Neural cell (in vitro differentiated cells): ENCODE data around the gene FAF1. TPM values are rescaled to one million over a fixed set of nuclear protein-coding genes. Genes with fewer than 3 reads are reported as not detected.

ENCODE experiments used
- H2AFZ ChIP-seq: fragments of 200-600, 300-800 bp; sonication (generic), shearing (Covaris generic); 2 replicates; pipeline ENCODE4 v1.6.0; 2014; ENCODE audit warnings: low read depth, mild to moderate bottlenecking, antibody characterized with exemption, low read length, moderate library complexity
- H3F3A ChIP-seq: fragments of 200-600 bp; shearing (Covaris generic); 2 replicates; pipeline ENCODE4 v1.6.1; 2016; ENCODE audit warnings: mild to moderate bottlenecking, moderate library complexity, mixed read lengths, antibody characterized with exemption, low read length; ENCODE audit not compliant: insufficient read depth, poor library complexity, severe bottlenecking
- H3K27ac ChIP-seq: fragments of 200-600, 300-800 bp; sonication (generic), shearing (Covaris generic); 2 replicates; pipeline ENCODE4 v1.5.1; 2014; ENCODE audit warnings: mild to moderate bottlenecking, low read length, moderate library complexity
- H3K27me3 ChIP-seq: fragments of 300-800, 200-600 bp; sonication (generic), shearing (Covaris generic); 2 replicates; pipeline ENCODE4 v1.6.0; 2014; ENCODE audit warnings: mild to moderate bottlenecking, low read depth, low read length, moderate library complexity; ENCODE audit not compliant: insufficient read depth
- H3K36me3 ChIP-seq: fragments of 300-800, 200-600 bp; sonication (generic), shearing (Covaris generic); 2 replicates; pipeline ENCODE4 v1.5.1; 2014; ENCODE audit warnings: mild to moderate bottlenecking, antibody characterized with exemption, low read length, moderate library complexity; ENCODE audit not compliant: insufficient read depth
- H3K4me2 ChIP-seq: fragments of 300-800, 200-600 bp; sonication (generic), shearing (Covaris generic); 2 replicates; pipeline ENCODE4 v1.6.0; 2014; ENCODE audit warnings: mild to moderate bottlenecking, low read length
- H3K4me3 ChIP-seq: fragments of 300-800, 200-600 bp; sonication (generic), shearing (Covaris generic); 2 replicates; pipeline ENCODE4 v1.5.1; 2014; ENCODE audit warnings: mild to moderate bottlenecking, low read length, moderate library complexity
- H3K79me2 ChIP-seq: fragments of 200-600 bp; shearing (Covaris generic); replicated peaks from 2 replicates; pipeline ENCODE4 v1.6.0; 2014; ENCODE audit warnings: mild to moderate bottlenecking, low read length, moderate library complexity; ENCODE audit not compliant: insufficient read depth
- H3K9ac ChIP-seq: fragments of 300-800, 200-600 bp; sonication (generic), shearing (Covaris generic); 2 replicates; pipeline ENCODE4 v1.6.1; 2016; ENCODE audit warnings: mild to moderate bottlenecking, low read length, mixed read lengths
- H3K9me2 ChIP-seq: fragments of 200-600 bp; shearing (Covaris generic); 2 replicates; pipeline ENCODE4 v1.6.1; 2016; ENCODE audit warnings: mild to moderate bottlenecking, low read length, mixed read lengths; ENCODE audit not compliant: insufficient read depth
- H3K9me3 ChIP-seq: fragments of 200-600, 300-800 bp; sonication (generic), shearing (Covaris generic); 2 replicates; pipeline ENCODE4 v1.6.1; 2016; ENCODE audit warnings: mild to moderate bottlenecking, mixed run types, low read length, moderate library complexity, mixed read lengths
- H4K20me1 ChIP-seq: fragments of 200-600 bp; shearing (Covaris generic); 2 replicates; pipeline ENCODE4 v1.6.1; 2016; ENCODE audit warnings: mild to moderate bottlenecking, mixed run types; ENCODE audit not compliant: insufficient read depth
- EP300 ChIP-seq: fragments of 450-650 bp; conservative IDR thresholded peaks from 2 replicates; pipeline ENCODE4 v1.6.1; 2014; ENCODE audit warnings: antibody characterized with exemption, mild to moderate bottlenecking, moderate library complexity; ENCODE audit not compliant: poor library complexity, severe bottlenecking
- EZH2 ChIP-seq: fragments of 200-600, 300-800 bp; shearing (Covaris generic), sonication (generic); IDR thresholded peaks from 2 replicates; pipeline ENCODE4 v1.6.1; 2014; ENCODE audit warnings: antibody characterized with exemption, low read length, borderline replicate concordance, mild to moderate bottlenecking; ENCODE audit not compliant: insufficient read depth, poor library complexity, severe bottlenecking
- MXI1 ChIP-seq: fragments of 450-650 bp; conservative IDR thresholded peaks from 2 replicates; pipeline ENCODE4 v1.6.1; 2014; ENCODE audit warnings: antibody characterized with exemption, mild to moderate bottlenecking; ENCODE audit not compliant: poor library complexity, severe bottlenecking
- POLR2AphosphoS5 ChIP-seq: IDR thresholded peaks from 2 replicates; pipeline ENCODE4 v1.6.1; 2012
- RAD21 ChIP-seq: fragments of 450-650 bp; conservative IDR thresholded peaks from 2 replicates; pipeline ENCODE4 v1.6.1; 2014; ENCODE audit warnings: antibody characterized with exemption, mild to moderate bottlenecking, moderate library complexity
- SMC3 ChIP-seq: fragments of 450-650 bp; conservative IDR thresholded peaks from 2 replicates; pipeline ENCODE4 v1.6.1; 2014; ENCODE audit warnings: antibody characterized with exemption, mild to moderate bottlenecking, moderate library complexity; ENCODE audit not compliant: poor library complexity
- TAF1 ChIP-seq: IDR thresholded peaks from 2 replicates; pipeline ENCODE4 v1.6.1; 2012; ENCODE audit warnings: low read depth
- polyA plus RNA-seq: library from polyadenylated mRNA; depleted of rRNA; stranded (reverse); fragments of >200 nt; gene quantifications from 2 replicates; pipeline ENCODE4 v1.2.3, GENCODE V29; 2014
- TF ChIP-seq, protein P1 (sequence below): fragments of 450-650 bp; IDR thresholded peaks from 2 replicates; pipeline ENCODE4 v1.5.1; 2014; ENCODE audit warnings: antibody characterized with exemption, mild to moderate bottlenecking, moderate library complexity; ENCODE audit not compliant: poor library complexity, severe bottlenecking
- TF ChIP-seq, protein P2 (sequence below): IDR thresholded peaks from 2 replicates; pipeline ENCODE4 v1.6.1; 2012; ENCODE audit warnings: borderline replicate concordance

FAF1 gene
- polyA plus RNA-seq, 1 donor from 2014 or later = 52.1 TPM

DNA sequence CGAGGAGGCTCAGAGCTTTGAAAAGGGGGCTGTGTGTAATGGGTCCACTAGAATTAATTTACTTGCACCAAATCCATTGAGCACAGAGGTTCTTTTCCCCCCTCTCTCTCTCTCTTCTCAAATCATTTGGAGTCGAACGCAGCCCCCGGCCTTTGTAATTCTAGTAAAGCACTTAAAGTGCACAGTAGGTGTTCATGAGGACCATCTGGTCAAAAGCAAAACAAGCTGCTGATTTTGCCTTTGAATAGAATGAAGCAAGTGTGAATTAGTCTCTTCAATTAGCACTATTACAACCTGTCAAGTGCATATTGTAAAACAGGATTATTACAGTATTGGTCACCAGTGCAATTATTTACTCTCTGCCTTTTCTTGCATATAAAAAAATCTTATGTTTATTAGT lies 259.9 kb downstream of the FAF1 start:
- no peak overlapping the region for H2AFZ ChIP-seq
- TF ChIP-seq EP300 (no peak), RAD21 (no peak), SMC3 (no peak), MXI1 (no peak), TAF1 (no peak), EZH2 (no peak), POLR2AphosphoS5 (no peak)
- TF ChIP-seq, protein P1, sequence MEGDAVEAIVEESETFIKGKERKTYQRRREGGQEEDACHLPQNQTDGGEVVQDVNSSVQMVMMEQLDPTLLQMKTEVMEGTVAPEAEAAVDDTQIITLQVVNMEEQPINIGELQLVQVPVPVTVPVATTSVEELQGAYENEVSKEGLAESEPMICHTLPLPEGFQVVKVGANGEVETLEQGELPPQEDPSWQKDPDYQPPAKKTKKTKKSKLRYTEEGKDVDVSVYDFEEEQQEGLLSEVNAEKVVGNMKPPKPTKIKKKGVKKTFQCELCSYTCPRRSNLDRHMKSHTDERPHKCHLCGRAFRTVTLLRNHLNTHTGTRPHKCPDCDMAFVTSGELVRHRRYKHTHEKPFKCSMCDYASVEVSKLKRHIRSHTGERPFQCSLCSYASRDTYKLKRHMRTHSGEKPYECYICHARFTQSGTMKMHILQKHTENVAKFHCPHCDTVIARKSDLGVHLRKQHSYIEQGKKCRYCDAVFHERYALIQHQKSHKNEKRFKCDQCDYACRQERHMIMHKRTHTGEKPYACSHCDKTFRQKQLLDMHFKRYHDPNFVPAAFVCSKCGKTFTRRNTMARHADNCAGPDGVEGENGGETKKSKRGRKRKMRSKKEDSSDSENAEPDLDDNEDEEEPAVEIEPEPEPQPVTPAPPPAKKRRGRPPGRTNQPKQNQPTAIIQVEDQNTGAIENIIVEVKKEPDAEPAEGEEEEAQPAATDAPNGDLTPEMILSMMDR = no peak
- TF ChIP-seq, protein P2, sequence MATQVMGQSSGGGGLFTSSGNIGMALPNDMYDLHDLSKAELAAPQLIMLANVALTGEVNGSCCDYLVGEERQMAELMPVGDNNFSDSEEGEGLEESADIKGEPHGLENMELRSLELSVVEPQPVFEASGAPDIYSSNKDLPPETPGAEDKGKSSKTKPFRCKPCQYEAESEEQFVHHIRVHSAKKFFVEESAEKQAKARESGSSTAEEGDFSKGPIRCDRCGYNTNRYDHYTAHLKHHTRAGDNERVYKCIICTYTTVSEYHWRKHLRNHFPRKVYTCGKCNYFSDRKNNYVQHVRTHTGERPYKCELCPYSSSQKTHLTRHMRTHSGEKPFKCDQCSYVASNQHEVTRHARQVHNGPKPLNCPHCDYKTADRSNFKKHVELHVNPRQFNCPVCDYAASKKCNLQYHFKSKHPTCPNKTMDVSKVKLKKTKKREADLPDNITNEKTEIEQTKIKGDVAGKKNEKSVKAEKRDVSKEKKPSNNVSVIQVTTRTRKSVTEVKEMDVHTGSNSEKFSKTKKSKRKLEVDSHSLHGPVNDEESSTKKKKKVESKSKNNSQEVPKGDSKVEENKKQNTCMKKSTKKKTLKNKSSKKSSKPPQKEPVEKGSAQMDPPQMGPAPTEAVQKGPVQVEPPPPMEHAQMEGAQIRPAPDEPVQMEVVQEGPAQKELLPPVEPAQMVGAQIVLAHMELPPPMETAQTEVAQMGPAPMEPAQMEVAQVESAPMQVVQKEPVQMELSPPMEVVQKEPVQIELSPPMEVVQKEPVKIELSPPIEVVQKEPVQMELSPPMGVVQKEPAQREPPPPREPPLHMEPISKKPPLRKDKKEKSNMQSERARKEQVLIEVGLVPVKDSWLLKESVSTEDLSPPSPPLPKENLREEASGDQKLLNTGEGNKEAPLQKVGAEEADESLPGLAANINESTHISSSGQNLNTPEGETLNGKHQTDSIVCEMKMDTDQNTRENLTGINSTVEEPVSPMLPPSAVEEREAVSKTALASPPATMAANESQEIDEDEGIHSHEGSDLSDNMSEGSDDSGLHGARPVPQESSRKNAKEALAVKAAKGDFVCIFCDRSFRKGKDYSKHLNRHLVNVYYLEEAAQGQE = no peak
- no peaks in the 10 kb centered on the region for H3F3A ChIP-seq
- H3K4me3 ChIP-seq = no peak overlapping the region
- H3K9ac ChIP-seq = no peak overlapping the region
- H3K36me3 ChIP-seq = no peaks in the 10 kb centered on the region
- H3K4me2 ChIP-seq = no peak overlapping the region
- H3K27me3 ChIP-seq = no peaks in the 10 kb centered on the region
- no peaks in the 10 kb centered on the region for H4K20me1 ChIP-seq
- no peaks in the 10 kb centered on the region for H3K79me2 ChIP-seq
- no peaks in the 10 kb centered on the region for H3K9me2 ChIP-seq
- no peak overlapping the region for H3K27ac ChIP-seq
- no peaks in the 10 kb centered on the region for H3K9me3 ChIP-seq

DNA sequence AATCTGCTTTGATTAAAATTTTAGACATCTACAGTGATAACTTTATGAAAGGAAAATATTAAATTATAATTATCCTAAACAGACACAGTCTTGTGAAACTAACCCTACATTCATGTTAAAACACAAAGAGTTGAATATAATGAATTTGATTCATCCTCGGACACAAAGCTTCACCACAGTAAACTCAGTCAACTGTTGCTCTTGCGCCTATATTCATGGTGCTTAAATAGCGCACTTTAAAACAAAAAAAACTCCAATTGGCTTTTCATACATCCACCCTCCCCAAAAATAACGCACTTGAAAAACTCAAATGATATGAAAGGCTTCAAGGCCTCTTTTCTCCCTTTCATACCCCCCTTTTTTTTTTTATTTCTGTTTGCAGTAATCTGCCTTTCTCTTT lies 260.3 kb downstream of the FAF1 start:
- no peak overlapping the region for H3K4me3 ChIP-seq
- H3K9me3 ChIP-seq = no peaks in the 10 kb centered on the region
- H3F3A ChIP-seq = no peaks in the 10 kb centered on the region
- H3K36me3 ChIP-seq = no peaks in the 10 kb centered on the region
- TF ChIP-seq EP300 (no peak), SMC3 (no peak), POLR2AphosphoS5 (no peak), MXI1 (no peak), EZH2 (no peak), RAD21 (no peak)
- TF ChIP-seq, protein P2 = no peak
- TF ChIP-seq, protein P1 = no peak
- no peak overlapping the region for H2AFZ ChIP-seq
- no peaks in the 10 kb centered on the region for H3K79me2 ChIP-seq
- no peaks in the 10 kb centered on the region for H4K20me1 ChIP-seq
- H3K27me3 ChIP-seq = no peaks in the 10 kb centered on the region
- no peak overlapping the region for H3K9ac ChIP-seq
- H3K27ac ChIP-seq = no peak overlapping the region
- H3K9me2 ChIP-seq = no peaks in the 10 kb centered on the region
- no peak overlapping the region for H3K4me2 ChIP-seq
